GM12892 (cell line): ENCODE results near the gene TEX22.

ENCODE experiments used
- DNase-seq: peaks from one replicate; pipeline ENCODE4 v3.0.0; 2011; ENCODE audit not compliant: insufficient read length
- FAIRE-seq: peaks from 2 replicates; lab custom pipeline; 2011; peaks lifted over from hg19 to GRCh38; lab: Jason Lieb, UNC
- POLR2A ChIP-seq: IDR thresholded peaks from 2 replicates; pipeline ENCODE4 v1.6.1; 2011; ENCODE audit warnings: low read depth, low read length, control low read depth
- POLR2AphosphoS5 ChIP-seq: IDR thresholded peaks from 2 replicates; pipeline ENCODE4 v1.6.1; 2011; ENCODE audit warnings: low read depth, low read length, control low read depth
- TAF1 ChIP-seq: IDR thresholded peaks from 2 replicates; pipeline ENCODE4 v1.6.1; 2011; ENCODE audit warnings: low read depth, mild to moderate bottlenecking, control low read depth, low read length, borderline replicate concordance

Gene TEX22

GRCh38 chr14:105418269-105419194 is 20.2 kb downstream of the TEX22 start:
- DNase-seq: peak; percentile 11
- TF ChIP-seq TAF1 (no peak), POLR2A (no peak), POLR2AphosphoS5 (no peak)
- no peak for FAIRE-seq

- DNase-seq: peak; percentile 79
- TF ChIP-seq TAF1: no peak
- TF ChIP-seq POLR2AphosphoS5: no peak
- no peak for TF ChIP-seq POLR2A
- peak; percentile 81 for FAIRE-seq
These were observed 21.1 kb downstream of the TEX22 start, which contains the start of gene MTA1 for GRCh38 chr14:105419195-105420091. Gene MTA1 (plus strand): TSS chr14:105419827. CDS start chr14:105420036, 209 bp downstream.

GRCh38 chr14:105420101-105420973 is 22.0 kb downstream of the TEX22 start:
- no peak for FAIRE-seq
- TF ChIP-seq TAF1 (no peak), POLR2AphosphoS5 (no peak), POLR2A (peak; percentile 38; the same call in 1 of the 2 replicates)
- peak; percentile 63 for DNase-seq

- TF ChIP-seq POLR2A (no peak), POLR2AphosphoS5 (no peak), TAF1 (no peak)
- no peak for FAIRE-seq
These were observed 22.8 kb downstream of the TEX22 start for GRCh38 chr14:105420974-105421674.

GRCh38 chr14:105421723-105422615 is 23.6 kb downstream of the TEX22 start:
- TF ChIP-seq TAF1: no peak
- TF ChIP-seq POLR2A: no peak
- no peak for TF ChIP-seq POLR2AphosphoS5
- FAIRE-seq (no peak), DNase-seq (peak; percentile 20)

More at GRCh38 chr14:105420974-105421674, 22.8 kb downstream of the TEX22 start:
- peak; percentile 45 for DNase-seq

GRCh38 chr14:105422695-105423487 is 24.6 kb downstream of the TEX22 start:
- FAIRE-seq (no peak), DNase-seq (peak; percentile 14)
- no peak for TF ChIP-seq POLR2A
- no peak for TF ChIP-seq POLR2AphosphoS5
- TF ChIP-seq TAF1: no peak

- DNase-seq: no peak
- no peak for FAIRE-seq
- TF ChIP-seq TAF1: no peak
- TF ChIP-seq POLR2AphosphoS5: no peak
- TF ChIP-seq POLR2A: no peak
These were observed 25.3 kb downstream of the TEX22 start for GRCh38 chr14:105423488-105424195.

- no peak for TF ChIP-seq POLR2AphosphoS5
- no peak for TF ChIP-seq POLR2A
- no peak for TF ChIP-seq TAF1
- DNase-seq (no peak), FAIRE-seq (no peak)
These were observed 26.5 kb downstream of the TEX22 start for GRCh38 chr14:105424861-105425260.
